ENCODE results near the gene ZDHHC11. TPM values are rescaled to one million over a fixed set of nuclear protein-coding genes. Genes with fewer than 3 reads are reported as not detected.
"Not testable (repeated sequence)": the region's sequence is repeated elsewhere in the genome, so short reads cannot be mapped to it uniquely, and the experiment has no call there.

Gene ZDHHC11
- total RNA-seq, 4 donors from 2014 or later: 2.4 to 5.8 (median 4.8) TPM

DNA sequence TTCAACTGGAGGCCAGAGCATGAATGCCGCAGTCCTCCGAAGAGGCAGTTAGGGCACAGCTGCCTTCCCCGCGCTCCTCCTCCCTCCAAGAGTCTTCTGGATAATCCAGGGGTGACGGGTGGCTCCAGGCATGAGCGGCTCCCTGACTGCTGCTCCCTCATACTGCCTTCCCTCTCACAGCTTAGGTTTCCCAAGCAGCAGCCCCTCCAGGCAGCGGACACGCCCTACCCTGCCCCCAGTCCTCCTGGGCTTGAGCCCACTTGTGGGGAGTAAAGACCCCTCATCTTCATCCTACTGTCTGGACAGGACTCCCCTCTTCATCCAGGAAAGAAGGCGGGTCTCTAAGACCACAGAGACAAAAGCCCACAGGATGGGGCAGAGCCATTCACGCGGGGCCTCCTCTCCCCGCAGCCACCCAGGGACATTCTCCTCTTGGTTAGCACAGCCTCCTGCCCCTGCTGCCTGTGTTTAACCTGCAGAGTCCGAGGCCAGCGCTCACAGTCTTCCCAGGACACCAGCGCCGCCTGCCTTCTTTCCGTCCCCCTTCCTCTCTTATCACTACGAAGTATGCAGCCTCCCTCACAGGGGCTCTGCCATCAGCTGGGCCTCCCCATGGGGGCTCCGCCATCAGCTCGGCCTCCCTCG, 5.6 kb downstream of the ZDHHC11 start:
- not testable (repeated sequence) for ATAC-seq (ENCODE audit: low FRiP score); DNase-seq (ENCODE audit: low spot score)

DNA sequence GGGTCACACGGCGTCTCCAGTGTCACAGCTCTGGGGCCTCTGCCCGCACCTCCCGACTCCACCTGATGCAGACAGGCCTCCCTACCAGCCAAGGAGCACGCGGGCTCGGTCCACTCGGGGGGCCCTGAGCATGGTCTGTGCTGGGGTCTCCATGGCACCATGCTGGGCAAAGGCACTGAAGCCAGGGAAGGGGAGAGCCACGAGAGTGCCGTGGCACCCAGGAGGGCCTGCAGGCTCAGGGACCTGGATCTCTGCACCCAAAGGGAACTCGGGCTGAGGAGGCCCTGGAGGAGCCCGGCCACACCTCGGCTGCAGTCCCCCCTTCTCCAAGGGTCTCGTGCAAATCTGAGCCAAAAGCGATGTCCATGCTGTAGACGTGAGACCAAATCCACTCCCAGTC, 6.4 kb downstream of the ZDHHC11 start:
- DNase-seq (ENCODE audit: low spot score); ATAC-seq (ENCODE audit: low FRiP score): not testable (repeated sequence)

DNA sequence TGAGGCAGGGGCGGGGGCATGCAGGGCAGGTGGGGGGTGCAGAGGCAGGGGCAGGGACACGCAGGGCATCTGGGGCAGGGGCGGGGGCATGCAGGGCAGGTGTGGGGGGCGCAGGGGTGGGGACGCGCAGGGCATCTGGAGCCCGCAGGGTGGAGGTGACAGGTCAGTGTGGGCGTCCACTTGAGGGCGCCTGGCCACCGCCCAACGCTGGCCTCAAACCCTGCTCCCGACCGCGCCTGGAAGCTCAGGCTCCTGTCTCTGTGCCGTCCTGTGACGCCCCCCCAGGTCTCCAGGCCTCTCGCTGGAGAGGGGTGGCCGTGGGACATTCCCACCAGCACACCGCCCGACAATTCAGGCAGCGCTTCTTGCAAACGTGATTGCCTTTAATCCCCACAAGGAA, 6.9 kb downstream of the ZDHHC11 start:
- not testable (repeated sequence) for DNase-seq (ENCODE audit: low spot score); ATAC-seq (ENCODE audit: low FRiP score)

DNA sequence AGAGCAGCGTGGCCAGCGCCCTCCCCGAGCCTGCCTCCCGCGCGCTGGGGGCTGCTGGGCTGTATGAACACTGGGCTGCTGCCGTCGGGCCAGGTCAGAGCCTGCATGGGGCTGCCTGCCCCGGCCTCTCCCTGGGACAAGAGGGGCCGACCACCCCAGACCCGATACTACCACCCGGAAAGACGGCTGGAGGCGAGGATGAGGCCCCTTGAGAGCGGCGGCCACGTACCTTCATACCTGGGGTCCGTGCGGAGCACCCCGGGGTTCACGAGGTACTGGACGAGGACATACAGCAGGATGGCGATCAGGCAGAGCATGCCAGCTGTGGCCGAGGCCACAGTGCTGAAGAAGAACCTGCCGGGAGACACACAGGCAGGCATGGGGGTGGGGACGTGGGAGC, 7.4 kb downstream of the ZDHHC11 start:
- ATAC-seq (ENCODE audit: low FRiP score); DNase-seq (ENCODE audit: low spot score): not testable (repeated sequence)

DNA sequence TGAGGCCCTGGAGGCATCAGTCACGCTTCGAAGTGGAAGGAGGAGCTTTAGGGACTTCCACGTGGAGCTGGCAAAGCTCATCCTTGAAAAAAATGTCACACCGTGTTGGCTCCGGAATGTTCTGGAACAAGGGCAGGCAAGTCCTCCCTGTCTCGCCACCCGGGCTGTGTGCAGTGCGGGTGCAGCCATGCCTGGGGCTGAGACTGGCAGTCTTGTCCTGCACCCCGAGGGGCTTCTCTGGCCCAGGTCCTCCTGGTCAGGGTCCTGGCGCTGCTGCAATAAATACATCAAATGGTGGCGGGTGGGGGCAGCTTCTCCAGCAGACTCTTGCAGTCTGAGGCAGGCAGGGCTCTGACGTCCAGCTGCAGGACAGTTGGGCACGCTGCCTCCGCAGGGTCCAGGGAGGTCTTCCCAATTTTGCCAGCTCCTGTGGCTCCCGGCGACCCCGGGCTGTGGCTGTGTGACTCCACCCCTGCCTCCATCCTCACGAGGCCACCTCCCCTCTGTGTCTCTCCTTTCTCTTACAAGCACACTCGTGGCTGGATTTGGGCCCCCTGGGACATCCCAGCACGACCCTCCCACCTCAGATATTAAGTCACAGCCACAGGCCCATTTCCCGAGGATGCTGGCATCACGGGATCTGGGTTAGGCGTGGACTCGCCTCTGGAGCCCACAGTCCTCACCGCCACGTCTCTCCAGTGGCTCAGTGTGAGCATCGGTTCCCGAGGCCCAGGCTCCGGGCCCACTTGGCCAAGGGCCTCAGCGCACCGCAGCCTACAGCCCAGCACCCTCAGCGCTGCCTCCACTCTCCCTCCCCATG, 8.2 kb downstream of the ZDHHC11 start:
- DNase-seq (ENCODE audit: low spot score); ATAC-seq (ENCODE audit: low FRiP score): not testable (repeated sequence)

DNA sequence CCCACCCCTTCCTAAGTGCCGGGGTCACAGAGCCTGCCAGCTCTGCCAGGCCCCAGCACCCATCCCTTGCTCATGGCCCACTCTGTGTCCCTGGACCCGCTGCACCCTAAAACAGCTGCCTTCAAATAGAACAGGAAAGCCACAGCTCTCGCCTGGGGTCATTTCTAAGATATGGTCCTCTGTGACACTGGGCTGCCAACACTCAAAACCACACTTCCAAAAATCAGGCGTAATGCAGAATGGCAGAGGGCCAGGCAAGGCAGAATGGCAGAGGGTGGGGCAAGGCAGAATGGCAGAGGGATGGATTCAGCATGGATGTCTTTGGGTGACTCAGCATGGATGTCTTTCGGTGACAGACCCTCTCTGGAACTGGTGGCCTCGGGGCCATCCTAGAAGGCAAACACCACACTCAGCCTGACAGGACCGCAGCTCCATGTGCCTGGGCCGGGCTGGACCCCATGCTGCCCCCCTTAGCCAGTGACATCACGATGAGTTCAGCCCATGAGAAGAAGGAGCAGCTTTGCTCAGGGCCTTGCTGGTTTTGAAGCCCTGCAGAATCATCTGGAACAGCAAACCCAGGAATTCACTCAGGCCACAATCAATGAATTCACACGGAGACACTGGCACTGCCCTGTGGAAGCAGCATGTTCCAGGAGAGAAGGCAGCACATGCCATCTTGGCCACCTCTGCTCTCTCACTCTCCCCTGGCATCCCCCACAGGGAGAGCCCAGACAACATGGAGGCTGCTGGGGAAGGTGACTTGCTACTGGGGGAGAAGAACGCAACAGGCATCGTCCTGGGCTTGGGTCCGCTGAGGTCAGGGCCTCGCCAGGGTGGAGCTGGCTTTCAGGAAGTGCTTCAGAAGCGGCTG, 9.0 kb downstream of the ZDHHC11 start:
- ATAC-seq (ENCODE audit: low FRiP score); DNase-seq (ENCODE audit: low spot score): not testable (repeated sequence)

DNA sequence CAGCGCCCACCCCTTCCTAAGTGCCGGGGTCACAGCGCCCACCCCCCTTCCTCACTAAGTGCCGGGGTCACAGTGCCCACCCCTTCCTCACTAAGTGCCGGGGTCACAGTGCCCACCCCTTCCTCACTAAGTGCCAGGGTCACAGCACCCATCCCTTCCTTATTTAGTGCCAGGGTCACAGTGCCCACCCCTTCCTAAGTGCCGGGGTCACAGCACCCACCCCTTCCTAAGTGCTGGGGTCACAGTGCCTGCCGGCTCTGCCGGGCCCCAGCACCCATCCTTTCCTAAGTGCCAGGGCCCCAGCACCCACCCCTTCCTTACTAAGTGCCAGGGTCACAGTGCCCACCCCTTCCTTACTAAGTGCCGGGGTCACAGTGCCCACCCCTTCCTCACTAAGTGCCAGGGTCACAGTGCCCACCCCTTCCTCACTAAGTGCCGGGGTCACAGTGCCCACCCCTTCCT, 9.8 kb downstream of the ZDHHC11 start:
- not testable (repeated sequence) for DNase-seq (ENCODE audit: low spot score); ATAC-seq (ENCODE audit: low FRiP score)

DNA sequence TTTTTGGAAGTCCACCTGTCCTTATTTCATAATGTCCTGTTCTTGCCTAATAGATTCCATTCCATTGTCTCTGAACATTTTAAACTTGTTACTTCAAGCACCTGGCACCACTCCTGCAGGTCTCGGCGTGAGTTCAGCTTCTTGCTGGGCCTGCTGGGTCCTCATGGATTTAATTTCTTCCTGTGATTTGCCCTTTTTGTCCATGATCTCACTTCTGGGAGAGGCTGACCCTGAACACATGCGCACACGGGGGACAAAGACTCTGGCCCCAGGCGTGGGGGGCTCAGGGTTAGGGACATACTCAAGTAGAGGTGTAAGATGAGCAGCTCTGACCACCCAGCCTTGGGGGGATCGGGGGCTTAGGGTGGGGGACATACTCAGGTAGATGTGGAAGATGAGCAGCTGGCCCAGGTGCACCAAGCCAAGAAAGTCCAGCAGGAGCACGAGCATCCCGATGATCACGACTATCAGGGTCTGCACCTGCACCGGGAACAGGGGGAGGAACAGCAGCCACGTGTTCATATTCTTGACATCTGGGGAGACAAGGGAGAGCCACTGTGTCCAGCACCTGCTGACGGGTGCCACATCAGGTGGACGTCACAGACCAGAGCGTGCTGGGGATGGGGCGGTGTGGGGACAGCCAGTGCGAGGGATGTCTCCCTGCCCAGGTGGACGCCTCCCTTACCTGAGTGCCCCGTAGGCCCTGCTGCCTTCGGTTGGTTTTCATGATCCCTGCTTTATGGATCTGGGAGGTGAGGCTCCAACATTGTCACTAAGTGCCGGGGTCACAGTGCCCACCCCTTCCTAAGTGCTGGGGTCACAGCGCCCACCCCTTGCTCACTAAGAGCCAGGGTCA, 10.4 kb downstream of the ZDHHC11 start:
- not testable (repeated sequence) for ATAC-seq (ENCODE audit: low FRiP score); DNase-seq (ENCODE audit: low spot score)

DNA sequence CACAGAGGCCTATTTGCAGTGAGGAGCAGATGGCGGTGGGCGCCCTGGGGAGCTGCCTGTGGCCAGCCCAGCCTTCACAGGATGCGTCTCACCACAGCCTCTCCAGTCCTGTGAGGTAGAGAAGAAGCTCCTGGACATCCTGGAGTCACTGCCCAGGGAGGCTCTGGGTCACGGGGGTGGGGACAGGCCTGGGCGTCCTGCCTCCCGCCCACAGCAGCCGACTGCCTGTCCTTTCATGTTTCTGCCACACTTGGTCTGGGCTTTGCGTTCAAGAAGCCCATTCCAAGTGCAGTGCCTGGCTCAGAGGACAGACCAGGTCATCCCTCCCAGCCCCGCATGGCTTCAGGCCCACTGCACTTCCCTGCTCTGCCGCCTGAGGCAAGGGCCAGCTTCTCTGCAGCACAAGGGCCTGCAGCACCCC, 12.3 kb downstream of the ZDHHC11 start:
- not testable (repeated sequence) for DNase-seq (ENCODE audit: low spot score); ATAC-seq (ENCODE audit: low FRiP score)

DNA sequence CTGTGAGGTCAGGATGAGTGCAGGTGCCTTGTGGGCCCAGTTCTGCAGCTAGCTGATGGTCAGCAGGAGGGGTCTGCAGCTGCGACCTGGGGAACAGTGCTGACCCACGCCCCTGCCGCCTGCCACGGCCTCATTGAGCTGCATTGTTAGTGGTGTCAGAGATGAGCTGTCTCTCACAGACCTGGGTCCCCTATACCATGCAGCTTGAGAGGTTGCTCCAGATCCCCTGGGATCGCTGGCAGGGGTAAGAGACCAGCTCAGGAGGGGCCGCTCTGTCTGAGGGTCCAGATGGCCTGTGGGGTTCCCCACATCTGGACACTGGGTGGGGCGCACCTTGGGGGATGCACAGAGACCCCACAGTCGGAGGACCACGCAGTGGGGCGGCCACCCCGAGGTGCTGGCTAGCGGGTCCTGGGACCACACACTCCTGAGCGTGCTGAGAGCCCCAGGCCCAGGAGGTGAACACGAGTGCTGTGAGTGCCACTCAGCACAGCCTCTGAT, 13.1 kb downstream of the ZDHHC11 start:
- ATAC-seq (ENCODE audit: low FRiP score); DNase-seq (ENCODE audit: low spot score): not testable (repeated sequence)

DNA sequence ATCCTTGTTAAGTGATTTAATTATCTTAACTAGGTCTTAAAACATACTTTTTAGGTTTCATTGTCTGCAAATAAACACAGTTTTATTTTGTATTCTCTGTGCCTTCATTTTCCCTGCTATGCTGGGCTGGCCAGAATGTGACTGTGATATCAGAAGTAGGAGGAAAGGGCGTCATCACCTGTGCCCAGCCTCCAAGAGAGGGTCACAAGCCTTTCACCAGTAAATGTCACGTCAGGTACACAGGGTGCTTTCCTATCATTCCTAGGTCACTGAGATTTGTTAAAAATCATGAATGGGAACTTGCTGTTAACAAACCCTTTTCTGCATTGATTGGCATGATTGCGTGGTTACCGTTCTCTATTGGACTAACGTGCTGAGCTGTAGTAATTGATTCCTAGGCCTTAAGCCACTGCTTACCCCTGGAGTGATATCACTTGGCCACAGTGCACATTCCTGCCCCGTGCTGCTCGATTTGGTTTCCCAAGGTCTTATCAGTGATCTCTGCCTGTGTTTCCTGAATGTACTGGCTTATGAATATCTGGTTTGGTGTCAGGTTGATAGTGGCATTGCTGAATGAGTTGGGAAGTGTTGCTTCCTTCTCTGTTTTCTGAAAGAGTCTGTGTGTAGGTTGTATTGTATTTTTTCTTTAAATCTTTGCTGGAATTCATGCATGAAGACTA, 14.7 kb downstream of the ZDHHC11 start:
- ATAC-seq (ENCODE audit: low FRiP score); DNase-seq (ENCODE audit: low spot score): not testable (repeated sequence)

DNA sequence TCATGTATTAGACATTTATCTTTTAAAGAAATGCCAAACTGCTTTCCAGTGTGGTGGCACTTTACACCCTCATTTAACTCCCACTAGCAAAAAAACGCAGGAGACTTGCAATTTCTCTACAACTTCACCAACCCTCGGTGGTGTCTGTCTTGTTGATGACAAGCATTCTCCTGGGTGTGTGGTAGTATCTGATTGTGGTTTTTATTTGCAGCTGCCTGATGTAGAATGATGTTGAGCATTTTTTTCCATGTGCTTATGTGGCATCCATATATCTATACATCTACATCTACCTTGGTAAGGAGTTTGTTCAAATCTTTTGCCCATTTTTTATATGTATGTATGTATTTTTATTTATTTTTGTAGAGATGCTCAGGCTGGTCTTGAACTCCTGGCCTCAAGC, 16.8 kb downstream of the ZDHHC11 start:
- not testable (repeated sequence) for ATAC-seq (ENCODE audit: low FRiP score)

DNA sequence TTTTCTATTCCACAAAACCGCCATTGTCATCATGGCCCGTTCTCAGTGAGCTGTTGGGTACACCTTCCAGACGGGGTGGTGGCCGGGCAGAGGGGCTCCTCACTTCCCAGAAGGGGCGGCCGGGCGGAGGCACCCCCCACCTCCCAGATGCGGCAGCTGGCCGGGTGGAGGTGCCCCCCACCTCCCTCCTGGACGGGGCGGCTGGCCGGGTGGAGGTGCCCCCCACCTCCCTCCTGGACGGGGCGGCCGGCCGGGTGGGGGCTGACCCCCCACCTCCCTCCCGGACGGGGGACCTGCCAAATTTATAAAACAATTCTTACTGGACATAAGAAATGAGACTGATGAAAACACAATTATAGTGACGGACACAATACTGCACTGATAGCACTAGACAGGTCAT, 22.6 kb downstream of the ZDHHC11 start:
- not testable (repeated sequence) for DNase-seq (ENCODE audit: low spot score); ATAC-seq (ENCODE audit: low FRiP score)

More for the DNA sequence above, 16.8 kb downstream of the ZDHHC11 start:
- DNase-seq (ENCODE audit: low spot score): not testable (repeated sequence)

DNA sequence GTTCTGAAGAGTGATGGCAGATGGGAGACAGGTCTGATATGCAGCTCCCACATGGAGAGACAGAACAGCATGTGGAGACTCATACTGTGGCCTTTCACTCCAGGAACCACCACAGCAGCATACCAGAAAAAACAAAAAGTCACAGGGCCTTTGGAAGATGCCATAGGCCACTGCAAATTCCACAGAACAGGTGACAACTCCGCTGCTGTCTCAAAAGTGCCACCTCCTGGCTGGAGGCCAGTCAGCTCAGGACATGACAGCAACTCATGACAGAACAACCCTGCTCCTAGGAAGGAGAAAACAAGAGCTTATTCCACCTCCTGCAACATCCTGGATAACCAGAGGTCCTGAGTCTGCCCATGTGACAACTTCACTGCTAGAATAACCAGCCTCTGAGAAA, 25.2 kb downstream of the ZDHHC11 start:
- not testable (repeated sequence) for DNase-seq (ENCODE audit: low spot score); ATAC-seq (ENCODE audit: low FRiP score)
